ENCODE measurements around the gene GIPC1. TPM values are rescaled to one million over a fixed set of nuclear protein-coding genes. Genes with fewer than 3 reads are reported as not detected.

GIPC1 gene, protein sequence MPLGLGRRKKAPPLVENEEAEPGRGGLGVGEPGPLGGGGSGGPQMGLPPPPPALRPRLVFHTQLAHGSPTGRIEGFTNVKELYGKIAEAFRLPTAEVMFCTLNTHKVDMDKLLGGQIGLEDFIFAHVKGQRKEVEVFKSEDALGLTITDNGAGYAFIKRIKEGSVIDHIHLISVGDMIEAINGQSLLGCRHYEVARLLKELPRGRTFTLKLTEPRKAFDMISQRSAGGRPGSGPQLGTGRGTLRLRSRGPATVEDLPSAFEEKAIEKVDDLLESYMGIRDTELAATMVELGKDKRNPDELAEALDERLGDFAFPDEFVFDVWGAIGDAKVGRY
- total RNA-seq = 186 and 203 TPM in 2 replicates

DNA sequence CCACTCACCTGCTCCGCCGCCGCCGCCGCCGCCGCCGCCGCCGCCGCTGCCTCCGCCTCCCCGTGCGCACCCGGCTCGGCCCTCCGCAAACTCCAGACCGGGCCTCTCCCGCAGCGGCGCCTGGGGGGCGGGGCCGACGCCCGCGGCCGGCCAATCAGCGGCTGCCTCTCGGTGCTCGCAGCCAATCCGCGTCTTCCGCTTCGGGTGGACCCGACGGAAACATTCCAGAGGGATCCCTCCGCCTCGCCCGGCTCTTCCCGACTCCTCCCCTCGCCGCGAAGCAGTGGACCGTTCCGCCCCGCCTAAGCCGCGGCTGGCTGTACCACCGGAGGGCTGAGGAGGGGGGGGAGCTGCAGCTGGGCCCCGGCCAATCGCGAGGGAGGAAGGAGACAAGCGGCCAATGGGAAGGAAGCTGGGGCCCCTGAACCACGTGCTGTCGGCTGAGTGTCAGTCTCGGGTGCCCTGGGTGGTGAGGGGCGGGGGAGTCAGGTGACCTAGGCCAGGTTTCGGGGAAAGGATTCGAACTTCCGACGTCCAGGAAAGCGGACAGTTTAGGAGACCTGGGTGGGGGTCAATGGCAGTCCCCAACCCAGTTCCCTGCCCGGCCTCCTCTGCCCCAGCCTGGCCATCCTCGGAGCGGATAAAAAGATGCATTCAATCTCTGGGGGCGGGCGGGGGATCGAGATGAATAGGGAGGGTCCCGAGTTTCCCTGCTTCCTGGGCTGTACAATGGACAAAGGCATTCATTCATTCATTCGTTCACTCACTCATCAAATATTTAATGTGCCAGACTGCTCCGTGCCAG, at the start of gene GIPC1:
GIPC1 (minus strand) TSS at position 99 of the 805 bp plus-strand sequence. CDS start 13,151 bp downstream, outside the sequence.

DNA sequence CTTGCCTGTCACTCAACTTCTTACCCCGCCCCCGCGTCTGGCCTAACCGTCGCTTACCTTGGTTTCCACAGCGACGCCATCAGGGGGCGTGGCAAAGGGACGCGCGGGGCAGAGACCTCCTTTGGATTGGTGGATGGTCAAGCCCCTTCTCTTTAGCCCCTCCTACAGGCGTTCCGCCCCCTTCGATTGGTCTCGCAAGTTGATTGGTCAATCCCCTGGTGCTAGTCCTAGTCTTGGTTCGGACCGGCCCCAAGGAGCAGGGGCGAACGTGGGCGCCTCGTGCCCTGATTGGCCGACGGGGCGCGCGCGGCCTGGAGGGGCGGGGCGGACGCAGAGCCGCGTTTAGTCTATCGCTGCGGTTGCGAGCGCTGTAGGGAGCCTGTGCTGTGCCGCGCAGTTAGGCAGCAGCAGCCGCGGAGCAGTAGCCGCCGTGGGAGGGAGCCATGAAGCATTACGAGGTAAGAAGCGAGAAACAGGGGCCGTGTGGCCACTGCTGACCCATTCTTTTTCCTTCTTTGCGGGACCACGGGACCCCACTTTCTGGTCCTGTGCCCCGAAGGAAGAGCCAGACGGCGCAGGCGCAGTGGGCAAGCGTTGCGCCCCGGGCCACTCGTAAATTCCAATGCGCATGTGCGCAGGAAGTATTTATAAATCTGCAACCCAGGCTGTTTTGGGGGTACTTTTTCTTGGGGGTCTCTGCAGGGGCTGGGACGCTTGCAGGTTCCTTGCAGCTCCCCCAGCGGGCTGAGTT, 33.5 kb upstream of the GIPC1 start, which contains the start of gene TECR:
TECR (plus strand) TSS at position 341 of the 751 bp plus-strand sequence; CDS start at position 444, 103 bp downstream.

DNA sequence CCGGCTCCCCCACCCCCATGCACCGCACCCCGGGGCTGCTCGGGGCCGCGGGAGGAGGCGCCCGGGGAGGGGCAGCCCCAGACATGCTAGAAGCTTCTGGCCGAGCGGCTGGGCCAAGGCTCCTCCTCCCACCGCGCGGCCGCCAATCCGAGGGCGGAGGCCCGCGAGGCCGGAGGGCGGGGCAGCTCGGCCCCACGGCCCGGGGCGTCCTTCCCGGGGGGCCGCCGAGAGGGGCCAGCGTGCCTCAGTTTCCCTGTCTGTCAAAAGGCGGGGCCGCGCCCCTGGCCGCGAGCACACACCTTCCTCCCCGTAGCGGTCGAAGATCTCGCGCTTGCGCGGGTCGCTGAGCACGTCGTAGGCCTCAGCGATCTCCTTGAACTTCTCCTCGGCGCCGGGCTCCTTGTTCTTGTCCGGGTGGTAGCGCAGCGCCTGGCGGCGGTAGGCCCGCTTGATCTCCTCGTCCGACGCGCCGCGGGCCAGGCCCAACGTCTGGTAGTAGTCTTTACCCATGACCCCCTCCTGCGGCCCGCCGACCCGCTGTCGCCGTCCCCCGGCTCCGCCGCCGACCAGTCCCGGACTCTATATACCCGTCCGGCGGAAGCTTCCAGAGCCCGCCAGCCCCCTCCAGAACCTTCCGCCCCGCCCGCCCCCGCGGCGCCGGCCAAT, 22.0 kb upstream of the GIPC1 start, which contains the start of gene DNAJB1:
DNAJB1 (minus strand) TSS at position 558 of the 666 bp plus-strand sequence; CDS start at position 510, 48 bp downstream.

DNA sequence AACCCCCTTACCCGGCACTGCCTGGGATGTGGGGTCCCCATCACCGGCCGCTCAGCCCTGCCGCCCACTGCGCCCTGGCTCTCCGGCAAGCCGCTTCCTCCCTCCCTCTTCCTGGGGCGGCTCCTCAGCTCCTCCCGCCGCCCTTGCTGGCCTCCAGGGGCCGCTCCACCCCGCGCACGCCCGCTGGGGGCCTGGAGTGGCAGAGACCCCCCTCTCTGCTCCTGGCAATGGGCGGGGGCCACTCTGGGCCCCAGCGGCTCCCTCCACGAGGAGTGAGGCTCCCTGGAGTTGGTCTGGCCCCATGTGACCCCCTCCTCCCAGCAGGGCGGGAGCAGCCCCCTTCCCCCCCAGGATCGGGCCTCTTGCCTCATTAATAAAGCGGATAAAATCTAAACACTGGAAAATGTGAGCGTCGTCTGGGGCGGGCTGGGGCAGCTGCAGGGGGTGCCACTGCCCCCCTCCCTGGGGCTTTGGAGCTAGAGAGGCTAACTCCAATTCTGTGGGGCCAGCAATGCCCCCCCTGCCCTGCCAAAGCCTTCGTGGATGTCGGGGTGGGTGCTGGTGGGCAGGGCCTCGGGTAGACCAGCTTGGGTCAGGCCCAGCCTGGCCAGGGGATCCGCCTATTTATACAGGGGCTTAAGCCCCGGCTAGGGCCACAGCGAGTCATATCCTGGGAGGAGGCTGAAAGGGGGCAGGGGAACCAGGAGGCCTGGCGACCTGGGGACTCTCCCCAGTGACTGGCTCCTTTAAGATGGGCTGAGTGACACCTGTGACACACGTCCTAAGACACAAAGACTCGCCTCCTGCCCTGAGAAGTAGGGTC, 20.5 kb downstream of the GIPC1 start, which contains the start of gene PTGER1:
PTGER1 (minus strand) TSS at position 104 of the 823 bp plus-strand sequence. CDS start 1,034 bp downstream, outside the sequence.

DNA sequence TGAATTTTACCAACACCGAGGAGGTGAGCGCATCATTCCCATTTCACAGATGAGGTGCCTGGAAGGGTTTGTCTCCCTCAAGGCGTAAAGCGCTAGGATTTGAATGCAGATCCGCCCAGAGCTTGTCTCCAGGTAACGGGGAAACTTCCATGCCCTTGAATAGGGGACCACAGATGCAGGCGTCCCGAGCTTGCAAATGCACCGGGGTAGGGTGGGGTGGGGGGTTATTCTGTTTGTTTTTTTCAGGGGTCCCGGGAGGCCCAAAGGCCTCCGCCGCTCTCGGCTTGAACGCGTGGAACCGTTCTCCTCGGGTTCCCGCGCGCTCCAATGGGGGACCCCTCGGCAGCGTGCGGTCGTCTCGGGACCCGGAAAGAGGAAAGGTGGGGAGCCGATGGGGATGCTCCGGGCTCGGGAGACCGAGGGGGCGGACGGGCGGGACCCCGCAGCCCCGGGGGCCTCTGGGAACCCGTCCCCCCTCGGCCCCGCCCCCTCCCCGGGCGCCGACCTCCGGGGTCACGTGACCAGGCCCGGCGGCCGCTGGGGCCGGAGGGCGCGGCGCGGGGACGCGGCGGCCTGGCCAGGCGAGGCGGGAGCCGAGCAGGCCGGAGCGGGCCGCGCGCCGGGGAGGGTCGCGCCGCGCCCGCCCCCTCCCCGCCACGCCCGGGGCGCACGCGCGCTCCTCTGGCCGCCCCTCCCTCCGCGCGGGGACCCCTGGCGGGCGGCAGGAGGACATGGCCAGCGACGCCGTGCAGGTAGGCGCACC, 63.0 kb downstream of the GIPC1 start, which contains the start of gene PKN1:
PKN1 (plus strand) TSS at position 516 of the 763 bp plus-strand sequence; CDS start at position 732, 216 bp downstream.

Other genes with a start within 250 kb of the GIPC1 start
- gene ADGRE5, start 114.7 kb downstream of the GIPC1 start, total RNA-seq = 126 and 150 TPM in 2 replicates
- 131 and 165 TPM in 2 replicates for gene DDX39A, start 76.8 kb downstream of the GIPC1 start, total RNA-seq
- 112 and 126 TPM in 2 replicates for gene PKN1, start 62.8 kb downstream of the GIPC1 start, total RNA-seq
- gene PTGER1, start 20.8 kb downstream of the GIPC1 start, total RNA-seq = 0.86 and 0.89 TPM in 2 replicates
- gene DNAJB1, start 22.3 kb upstream of the GIPC1 start, total RNA-seq = 81.3 and 100.0 TPM in 2 replicates
- 87.9 and 101 TPM in 2 replicates for gene TECR, start 33.5 kb upstream of the GIPC1 start, total RNA-seq
- gene NDUFB7, start 75.9 kb upstream of the GIPC1 start, total RNA-seq = 304 and 329 TPM in 2 replicates
- gene CLEC17A, start 87.0 kb upstream of the GIPC1 start, total RNA-seq = not detected in 2 replicates
- gene ADGRE3, start 178.7 kb upstream of the GIPC1 start, total RNA-seq = not detected in 2 replicates
- 4.9 and 7.6 TPM in 2 replicates for gene ZNF333, start 193.9 kb upstream of the GIPC1 start, total RNA-seq